Measurements from ENCODE around the gene OTOP1. TPM values are rescaled to one million over a fixed set of nuclear protein-coding genes. Genes with fewer than 3 reads are reported as not detected.
"Not testable (repeated sequence)": the region's sequence is repeated elsewhere in the genome, so short reads cannot be mapped to it uniquely, and the experiment has no call there.

The OTOP1 gene
- total RNA-seq, 2 experiments from 2014 or later: not detected

DNA sequence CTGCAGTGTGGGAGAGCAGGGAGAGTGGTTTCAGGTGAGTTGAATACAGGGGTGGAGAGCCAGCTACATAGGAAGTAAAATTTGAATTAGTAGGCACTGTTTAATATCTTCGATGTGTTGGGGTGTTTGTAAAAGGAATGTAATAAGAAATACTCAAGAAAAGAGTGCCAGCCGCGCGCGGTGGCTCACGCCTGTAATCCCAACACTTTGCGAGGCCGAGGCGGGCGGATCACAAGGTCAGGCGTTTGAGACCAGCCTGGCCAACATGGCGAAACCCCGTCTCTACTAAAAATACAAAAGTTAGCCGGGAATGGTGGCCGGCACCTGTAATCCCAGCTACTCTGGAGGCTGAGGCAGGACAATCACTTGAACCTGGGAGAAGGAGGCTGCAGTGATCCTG is 22.6 kb upstream of the OTOP1 start:
- Mint-ChIP-seq H3K27ac (peak overlapping the region; percentile 97), H3K4me1 (peaks cover 16% of the 10 kb centered on the region)
- not testable (repeated sequence) for DNase-seq

DNA sequence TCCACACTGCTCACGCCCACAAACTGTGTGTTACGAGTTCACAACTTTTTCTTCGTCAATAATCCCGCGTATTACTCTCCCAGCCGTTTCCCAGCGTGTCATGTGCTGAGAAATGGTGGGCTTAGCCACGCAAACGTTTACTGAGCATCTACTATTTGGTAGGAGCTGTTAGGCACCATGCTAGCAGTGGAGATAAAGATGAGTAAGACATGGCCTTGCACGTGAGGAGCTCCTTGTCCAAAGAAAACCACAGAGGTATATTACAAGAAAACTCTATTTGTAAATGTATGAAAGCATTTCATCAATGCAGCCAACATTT is 22.1 kb upstream of the OTOP1 start:
- Mint-ChIP-seq H3K4me3 (peak overlapping the region; percentile 95), H3K27me3 (no peaks in the 10 kb centered on the region), H3K9me3 (no peaks in the 10 kb centered on the region), H3K27ac (peak overlapping the region; percentile 97), H3K36me3 (peaks cover 7% of the 10 kb centered on the region), H3K4me1 (peaks cover 16% of the 10 kb centered on the region)
- no peak for DNase-seq

More for the DNA sequence above, 22.6 kb upstream of the OTOP1 start:
- H3K4me3 Mint-ChIP-seq, H3K27me3 Mint-ChIP-seq, H3K9me3 Mint-ChIP-seq, H3K36me3 Mint-ChIP-seq: not testable (repeated sequence)

DNA sequence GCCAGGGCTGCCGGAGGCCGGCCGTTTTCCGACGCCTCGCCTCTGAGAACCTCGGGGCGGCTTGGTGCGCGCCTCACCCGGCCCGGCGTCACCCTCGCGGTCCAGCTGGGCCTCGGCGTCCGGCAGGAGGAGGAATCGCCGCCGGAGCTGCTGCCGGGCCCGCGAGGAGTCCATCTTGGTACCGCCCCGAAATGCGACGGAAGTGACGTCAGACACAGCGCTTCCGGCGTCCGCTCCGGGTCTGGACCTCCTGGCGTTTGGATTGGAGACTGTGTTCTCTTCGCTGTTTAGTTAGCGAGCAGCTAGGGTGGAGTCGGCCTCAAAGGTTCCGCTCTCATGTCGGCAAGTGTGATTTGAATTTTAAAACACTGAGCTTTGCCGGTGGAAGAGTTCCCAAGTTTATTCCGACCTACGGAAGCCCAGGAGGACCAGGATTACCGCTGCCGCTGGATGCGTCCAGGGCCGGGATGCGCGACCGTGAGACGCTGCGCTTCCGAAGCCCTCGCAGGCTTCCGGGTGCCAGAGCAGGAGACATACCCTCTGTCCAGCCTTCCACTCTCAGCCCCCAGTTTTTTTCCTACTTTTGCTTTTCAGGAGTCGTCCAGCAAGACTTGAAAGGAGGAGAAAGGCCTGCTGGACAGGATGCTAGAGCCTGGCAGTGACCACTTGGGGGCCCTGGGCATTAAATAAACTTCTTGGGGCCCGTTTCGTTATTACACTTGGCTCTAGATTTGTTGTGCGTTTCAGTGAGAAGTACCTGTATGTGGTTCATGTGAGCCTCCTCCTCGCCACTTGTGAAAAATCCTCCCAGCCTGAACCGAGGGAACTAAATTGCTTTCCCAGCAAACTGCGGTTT is 21.5 kb upstream of the OTOP1 start, which contains the start of gene TMEM128:
TMEM128 (minus strand) TSS at position 195 of the 856 bp plus-strand sequence; CDS start at position 174, 21 bp downstream.
- peaks cover 16% of the 10 kb centered on the region for H3K4me1 Mint-ChIP-seq
- peak within 1 kb of the TSS; percentile 97 for H3K27ac Mint-ChIP-seq
- H3K4me3 Mint-ChIP-seq: peak within 1 kb of the TSS; percentile 95
- H3K36me3 Mint-ChIP-seq: peaks cover 12% of the 10 kb centered on the region
- no peaks in the 10 kb centered on the region for H3K9me3 Mint-ChIP-seq
- DNase-seq: peak; percentile 91
- H3K27me3 Mint-ChIP-seq: no peaks in the 10 kb centered on the region

DNA sequence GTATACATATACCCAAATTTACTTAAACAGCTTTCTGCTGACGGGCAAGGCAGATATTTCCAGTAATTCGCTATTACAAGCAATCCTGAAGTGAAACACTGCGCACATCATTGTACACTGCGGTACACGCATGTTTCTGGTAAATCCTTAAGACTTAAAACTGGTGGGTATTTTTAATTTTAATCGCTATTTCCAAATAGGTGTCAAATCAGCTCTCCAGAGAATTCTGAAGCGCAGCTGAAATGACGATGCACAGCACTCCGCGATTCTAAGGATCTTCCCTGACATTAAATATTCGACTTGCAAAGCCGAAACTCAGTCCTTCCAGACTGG is 20.9 kb upstream of the OTOP1 start:
- Mint-ChIP-seq H3K27ac (peak overlapping the region; percentile 97), H3K4me1 (peaks cover 13% of the 10 kb centered on the region), H3K27me3 (no peaks in the 10 kb centered on the region), H3K9me3 (no peaks in the 10 kb centered on the region), H3K4me3 (peak overlapping the region; percentile 95), H3K36me3 (peaks cover 12% of the 10 kb centered on the region)
- DNase-seq: no peak

DNA sequence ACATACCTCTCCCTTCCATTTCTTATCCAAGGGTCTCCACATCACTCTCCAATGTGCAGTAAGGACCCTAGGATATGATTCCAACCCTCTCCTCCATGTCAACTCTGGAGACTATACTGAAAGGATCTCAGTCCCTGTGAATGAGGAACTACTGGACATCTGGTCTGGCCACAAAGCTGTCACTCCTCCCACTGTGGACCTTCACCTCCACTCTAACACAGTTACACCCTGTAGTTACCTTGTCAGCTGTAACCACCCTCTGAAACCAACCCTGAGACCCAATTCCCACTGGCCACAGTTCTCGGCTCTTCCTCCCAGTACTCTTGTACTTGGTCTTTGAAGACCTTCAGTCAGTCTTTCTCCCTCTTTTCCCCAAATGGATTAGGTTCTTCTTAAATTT is 18.4 kb upstream of the OTOP1 start:
- Mint-ChIP-seq H3K27me3 (no peaks in the 10 kb centered on the region), H3K27ac (no peak overlapping the region), H3K36me3 (peaks cover 14% of the 10 kb centered on the region), H3K4me3 (no peak overlapping the region), H3K9me3 (no peaks in the 10 kb centered on the region), H3K4me1 (peaks cover 13% of the 10 kb centered on the region)
- DNase-seq: no peak

DNA sequence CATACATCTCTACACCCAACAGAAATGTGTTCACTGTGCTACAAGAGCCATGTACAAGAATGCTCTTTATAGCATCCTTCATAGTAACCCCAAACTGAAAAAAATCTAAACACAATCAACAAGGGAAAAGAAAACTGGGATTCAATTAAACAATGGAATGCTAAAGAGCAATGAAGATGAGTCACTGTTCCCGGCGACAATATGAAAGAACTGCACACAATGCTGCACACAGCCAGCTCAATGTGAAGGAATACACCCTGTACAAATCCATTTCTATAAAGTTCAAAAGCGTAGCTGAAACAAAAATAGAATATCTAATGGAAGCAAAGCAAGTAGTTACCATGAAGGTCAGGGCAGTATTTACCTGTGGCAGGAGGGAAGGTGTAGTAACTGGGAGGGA is 12.8 kb upstream of the OTOP1 start:
- H3K4me3 Mint-ChIP-seq, H3K9me3 Mint-ChIP-seq, H3K27me3 Mint-ChIP-seq, H3K27ac Mint-ChIP-seq, DNase-seq, H3K4me1 Mint-ChIP-seq: not testable (repeated sequence)
- H3K36me3 Mint-ChIP-seq: peaks cover 18% of the 10 kb centered on the region

DNA sequence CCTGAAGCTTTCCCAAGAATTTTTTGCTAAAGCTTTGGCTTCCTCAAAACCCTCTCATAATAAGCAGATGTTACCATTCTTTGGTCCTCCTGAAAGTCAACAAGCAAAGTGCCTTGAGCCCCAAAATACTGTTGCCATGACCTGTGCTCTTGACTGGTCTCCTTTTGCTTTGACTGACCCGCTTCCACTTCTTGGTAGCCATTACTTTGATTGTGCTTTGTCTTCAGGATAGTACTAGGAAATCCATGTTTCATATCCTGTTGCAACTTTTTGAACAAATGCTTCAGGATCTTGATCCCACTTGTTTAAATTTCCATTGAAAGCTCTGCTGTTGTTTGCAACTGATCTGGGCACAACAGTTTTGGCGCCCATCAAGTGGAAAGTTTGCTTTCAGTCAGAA is 6.9 kb upstream of the OTOP1 start:
- H3K27ac Mint-ChIP-seq: no peak overlapping the region
- H3K4me3 Mint-ChIP-seq: no peak overlapping the region
- no peaks in the 10 kb centered on the region for H3K4me1 Mint-ChIP-seq
- H3K36me3 Mint-ChIP-seq: peaks cover 11% of the 10 kb centered on the region
- H3K27me3 Mint-ChIP-seq: peaks cover 14% of the 10 kb centered on the region
- no peak for DNase-seq
- peaks cover 13% of the 10 kb centered on the region for H3K9me3 Mint-ChIP-seq

DNA sequence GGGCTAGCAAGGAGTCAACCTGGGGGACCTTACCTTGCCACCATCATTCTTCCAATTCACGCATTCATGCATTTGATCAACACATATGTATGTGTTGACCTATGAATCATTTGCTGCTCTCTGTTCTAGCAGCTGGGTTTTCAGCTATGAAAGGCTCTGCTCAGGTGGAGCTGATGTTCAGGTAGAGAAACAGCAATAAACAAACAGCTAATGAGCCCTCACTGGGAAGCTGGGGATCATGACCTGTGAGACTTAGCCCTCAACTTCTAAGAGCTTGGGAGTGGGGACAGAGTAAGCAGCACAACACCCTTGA is 1.6 kb upstream of the OTOP1 start:
- Mint-ChIP-seq H3K9me3 (peaks cover 5% of the 10 kb centered on the region), H3K27me3 (peaks cover 63% of the 10 kb centered on the region), H3K4me1 (peaks cover 5% of the 10 kb centered on the region), H3K27ac (no peak overlapping the region), H3K4me3 (no peak overlapping the region), H3K36me3 (peaks cover 6% of the 10 kb centered on the region)
- no peak for DNase-seq

DNA sequence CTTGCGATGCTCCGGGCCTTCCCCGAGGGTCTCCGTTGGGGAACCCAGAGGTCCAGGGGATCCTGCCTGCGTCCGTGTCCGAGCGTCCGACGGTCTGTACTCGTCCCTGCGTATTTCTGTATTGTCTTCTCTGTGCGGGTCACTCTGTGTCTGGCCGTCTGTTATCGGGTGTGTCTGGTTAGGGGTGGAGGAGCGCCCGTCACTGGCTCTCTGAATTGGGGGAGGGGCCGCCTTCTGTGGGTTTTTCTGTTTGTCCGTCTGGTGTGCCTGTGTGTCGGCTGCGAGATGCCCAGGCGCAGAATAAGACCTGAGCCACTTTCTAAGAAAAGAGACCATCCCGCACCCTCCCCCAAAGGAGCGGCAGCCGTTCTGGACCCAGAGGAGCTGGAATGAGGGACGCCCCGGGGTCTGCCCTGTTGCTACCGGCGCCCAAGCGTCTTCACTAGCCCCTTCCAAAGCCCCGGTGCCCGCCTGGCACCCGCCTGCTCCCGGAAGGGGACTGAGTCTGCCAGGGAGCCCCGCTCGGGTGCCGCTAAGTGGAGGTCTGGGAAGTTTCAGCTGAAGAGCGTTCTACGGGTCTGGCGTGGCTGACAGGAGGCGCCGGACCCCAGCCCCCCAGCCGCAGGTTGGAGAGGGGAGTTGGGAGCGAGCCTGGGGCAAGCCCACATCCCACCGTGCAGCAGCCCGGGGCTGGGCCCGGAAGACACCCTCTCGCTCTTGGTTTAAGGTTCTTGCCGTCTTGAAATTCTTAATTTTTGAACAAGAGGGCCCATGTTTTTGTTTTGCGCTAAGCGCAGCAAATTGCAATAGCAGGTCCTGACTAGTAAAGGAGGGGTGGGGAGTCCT is 1.0 kb upstream of the OTOP1 start:
- H3K4me3 Mint-ChIP-seq: no peak overlapping the region
- DNase-seq: no peak
- peaks cover 67% of the 10 kb centered on the region for H3K27me3 Mint-ChIP-seq
- H3K36me3 Mint-ChIP-seq: peaks cover 6% of the 10 kb centered on the region
- peaks cover 5% of the 10 kb centered on the region for H3K4me1 Mint-ChIP-seq
- H3K27ac Mint-ChIP-seq: no peak overlapping the region
- peaks cover under 1% of the 10 kb centered on the region for H3K9me3 Mint-ChIP-seq

DNA sequence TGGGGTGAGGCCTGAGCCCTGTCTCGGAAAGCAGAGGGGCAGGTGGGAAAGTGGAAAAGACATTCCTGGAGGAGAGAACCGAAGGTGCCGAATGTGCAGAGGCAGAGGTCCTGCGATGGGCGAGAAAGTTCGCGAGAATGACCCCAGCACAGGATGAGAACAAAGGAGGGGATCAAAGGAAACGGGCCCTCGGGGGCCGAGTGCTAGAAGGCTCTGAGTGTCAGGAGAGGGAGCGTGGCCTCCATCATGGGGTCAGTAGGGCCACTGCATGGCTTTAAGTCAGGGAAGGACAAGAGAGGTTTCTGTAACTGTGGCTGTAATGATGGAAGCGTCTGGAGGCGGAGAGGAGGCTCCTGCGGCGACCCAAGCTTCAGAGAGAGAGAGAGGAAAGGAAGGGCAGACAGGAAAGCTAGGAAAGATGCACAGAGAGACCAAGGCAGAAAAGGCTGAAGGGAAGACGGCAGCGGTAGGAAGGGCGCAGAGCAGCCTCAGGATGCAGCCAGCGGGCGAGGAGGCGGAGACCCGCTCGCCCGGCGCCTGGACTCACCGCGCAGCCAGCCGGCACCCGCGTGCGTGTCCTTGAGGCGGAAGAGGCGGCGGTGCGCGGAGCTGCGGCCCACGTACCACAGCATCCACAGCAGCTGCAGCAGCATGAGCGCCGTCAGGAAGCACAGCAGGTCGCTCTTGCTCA is 669 bp downstream of the OTOP1 start:
- H3K9me3 Mint-ChIP-seq: no peaks in the 10 kb centered on the region
- DNase-seq: no peak
- peaks cover 6% of the 10 kb centered on the region for H3K36me3 Mint-ChIP-seq
- peaks cover 5% of the 10 kb centered on the region for H3K4me1 Mint-ChIP-seq
- no peak overlapping the region for H3K27ac Mint-ChIP-seq
- peaks cover 81% of the 10 kb centered on the region for H3K27me3 Mint-ChIP-seq
- peak overlapping the region; percentile 35 for H3K4me3 Mint-ChIP-seq

DNA sequence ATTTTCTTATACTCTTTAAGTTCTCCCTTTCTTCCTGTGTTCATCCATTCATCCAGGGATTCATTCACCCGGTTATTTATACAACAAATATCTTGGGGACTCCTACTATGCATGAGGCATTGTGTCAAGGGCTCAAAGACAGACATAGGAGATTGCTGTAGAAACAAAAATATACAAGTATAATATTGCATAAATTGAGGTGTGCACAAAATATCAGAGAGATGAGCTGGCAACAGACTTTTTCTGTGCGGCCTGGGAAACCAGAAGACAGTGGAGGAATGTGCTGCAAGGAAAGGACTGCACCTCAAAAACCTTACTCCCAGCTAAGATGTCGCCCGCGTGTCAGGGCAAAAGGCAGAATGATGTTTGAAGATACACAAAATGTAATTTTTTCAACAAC is 9.6 kb downstream of the OTOP1 start:
- Mint-ChIP-seq H3K4me1 (no peaks in the 10 kb centered on the region), H3K9me3 (no peaks in the 10 kb centered on the region), H3K27me3 (peaks cover 43% of the 10 kb centered on the region), H3K27ac (no peak overlapping the region), H3K36me3 (no peaks in the 10 kb centered on the region), H3K4me3 (no peak overlapping the region)
- no peak for DNase-seq

DNA sequence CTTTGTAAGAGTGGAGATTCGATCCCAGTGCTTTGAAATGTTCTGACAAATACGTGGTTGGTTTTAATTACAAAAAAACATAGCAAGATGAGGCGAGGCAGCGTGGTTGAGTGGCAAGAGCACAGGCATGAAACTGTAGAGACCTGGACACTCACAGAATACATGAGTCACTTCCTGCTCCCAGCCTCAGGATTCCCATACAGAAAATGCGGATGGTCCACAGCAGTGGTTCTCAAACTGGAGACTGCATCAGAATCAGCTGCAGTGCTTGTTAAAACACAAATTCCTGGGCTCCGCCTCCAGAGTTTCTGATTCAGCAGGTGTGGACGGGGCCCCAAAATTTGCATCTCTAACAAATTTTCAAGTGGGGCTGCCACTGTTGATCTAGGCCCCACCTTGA is 10.1 kb downstream of the OTOP1 start:
- peaks cover 39% of the 10 kb centered on the region for H3K27me3 Mint-ChIP-seq
- no peaks in the 10 kb centered on the region for H3K4me1 Mint-ChIP-seq
- H3K36me3 Mint-ChIP-seq: no peaks in the 10 kb centered on the region
- H3K27ac Mint-ChIP-seq: no peak overlapping the region
- H3K4me3 Mint-ChIP-seq: no peak overlapping the region
- H3K9me3 Mint-ChIP-seq: no peaks in the 10 kb centered on the region
- no peak for DNase-seq

DNA sequence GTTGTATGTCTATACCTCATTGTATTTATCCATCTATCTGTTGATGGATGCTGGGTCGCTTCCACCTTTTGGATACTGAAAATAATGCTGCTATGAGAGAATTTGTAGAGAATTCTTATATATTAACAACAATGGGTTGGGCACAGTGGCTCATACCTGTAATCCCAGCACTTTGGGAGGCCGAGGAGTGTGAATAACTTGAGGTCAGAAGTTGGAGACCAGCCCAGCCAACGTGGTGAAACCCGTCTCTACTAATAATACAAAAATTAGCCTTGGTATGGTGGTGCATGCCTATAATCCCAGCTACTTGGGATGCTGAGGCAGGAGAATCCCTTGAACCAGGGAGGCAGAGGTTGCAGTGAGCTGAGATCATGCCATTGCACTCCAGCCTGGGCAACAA is 13.1 kb downstream of the OTOP1 start:
- not testable (repeated sequence) for H3K36me3 Mint-ChIP-seq, H3K27ac Mint-ChIP-seq, DNase-seq, H3K4me1 Mint-ChIP-seq, H3K9me3 Mint-ChIP-seq, H3K4me3 Mint-ChIP-seq
- H3K27me3 Mint-ChIP-seq: peaks cover 40% of the 10 kb centered on the region

DNA sequence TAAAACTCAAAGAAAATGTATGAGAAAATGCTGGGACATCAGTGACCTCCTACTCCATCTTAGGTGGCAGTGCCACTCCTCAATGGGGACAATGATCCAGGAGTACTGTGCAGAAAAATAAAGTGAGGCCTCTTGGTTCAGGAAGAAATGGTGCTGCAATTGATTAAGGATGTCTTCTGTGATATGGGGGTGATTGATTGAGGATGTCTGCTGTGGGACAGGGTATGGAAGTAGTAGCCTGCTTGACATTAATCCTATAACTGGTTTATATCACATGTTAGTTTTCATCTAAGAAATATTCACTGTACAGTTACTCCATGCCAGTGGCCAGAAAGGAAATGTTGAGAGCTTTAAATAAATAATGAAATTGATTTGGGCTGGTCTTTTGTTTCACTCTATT is 20.5 kb downstream of the OTOP1 start:
- peaks cover 52% of the 10 kb centered on the region for H3K27me3 Mint-ChIP-seq
- H3K27ac Mint-ChIP-seq: no peak overlapping the region
- no peaks in the 10 kb centered on the region for H3K9me3 Mint-ChIP-seq
- no peaks in the 10 kb centered on the region for H3K36me3 Mint-ChIP-seq
- DNase-seq: no peak
- no peak overlapping the region for H3K4me3 Mint-ChIP-seq
- H3K4me1 Mint-ChIP-seq: peaks cover 2% of the 10 kb centered on the region

DNA sequence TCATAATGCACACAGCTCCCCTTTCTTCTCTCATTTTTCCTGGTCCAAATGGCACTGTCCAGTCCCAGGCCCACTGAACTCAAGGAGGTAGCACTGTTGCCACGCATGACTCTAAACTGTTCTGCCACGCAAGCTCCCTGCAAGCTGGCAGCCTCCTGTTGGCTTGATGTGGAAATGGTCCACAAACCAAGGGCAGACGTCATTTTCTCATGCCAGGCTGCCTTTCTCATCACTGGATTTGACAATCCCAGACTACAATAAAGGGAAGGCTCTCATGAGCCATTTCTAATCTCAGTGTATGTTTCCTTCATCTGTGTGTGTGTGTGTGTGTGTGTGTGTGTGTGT is 22.4 kb downstream of the OTOP1 start:
- H3K36me3 Mint-ChIP-seq: no peaks in the 10 kb centered on the region
- no peak overlapping the region for H3K27ac Mint-ChIP-seq
- no peak overlapping the region for H3K4me3 Mint-ChIP-seq
- peaks cover 39% of the 10 kb centered on the region for H3K27me3 Mint-ChIP-seq
- H3K4me1 Mint-ChIP-seq: peaks cover 2% of the 10 kb centered on the region
- H3K9me3 Mint-ChIP-seq: no peaks in the 10 kb centered on the region
- no peak for DNase-seq

All from activated naive CD8-positive, alpha-beta T cell treated with anti-CD3 and anti-CD28 coated beads for 36 hours (primary cell).